OCI-LY7 (cell line): ENCODE results near the gene SCN1B.

Experiments used
- CTCF ChIP-seq: fragments of 200-600 bp; sonication (generic); conservative IDR thresholded peaks from 2 replicates; pipeline ENCODE4 v1.5.1; 2014; ENCODE audit warnings: mild to moderate bottlenecking, antibody characterized with exemption, low read length, moderate library complexity, mixed read lengths
- EZH2phosphoT487 ChIP-seq: fragments of 200-600 bp; sonication (generic); IDR thresholded peaks from 2 replicates; pipeline ENCODE4 v1.6.1; 2018; ENCODE audit warnings: low read depth, borderline replicate concordance, mild to moderate bottlenecking, mixed run types, antibody characterized with exemption, low read length, moderate library complexity, mixed read lengths

- TF ChIP-seq EZH2phosphoT487 = no peak
- TF ChIP-seq CTCF = no peak
Measured at GRCh38 chr19:35037716-35038622, 7.7 kb downstream of the SCN1B start.
